Psoas muscle (tissue), 8 donors: ENCODE data around the gene RBL2. TPM values are rescaled to one million over a fixed set of nuclear protein-coding genes. Genes with fewer than 3 reads are reported as not detected.
"Not testable (repeated sequence)": the region's sequence is repeated elsewhere in the genome, so short reads cannot be mapped to it uniquely, and the experiment has no call there.

Experiments
- ATAC-seq, 4 donors: fragments of 200-7000 bp; cut with Tn5 transposase; one replicate each; pipeline ENCODE4 v1.9.1; 2020; ENCODE audit warnings: moderate library complexity in 3 of 4, mild to moderate bottlenecking in 2 of 4
- DNase-seq, 2 donors: peaks; one replicate each; pipeline ENCODE4 v3.0.0-alpha.2; 2020
- H3K27ac ChIP-seq: fragments of 200-600 bp; one replicate; pipeline ENCODE4 v1.8.0; 2022
- H3K27me3 ChIP-seq, 3 donors: fragments of 200-600 bp in 1 of 3; one replicate each; pipeline versions ENCODE4 v1.6.1 to v1.8.0; 2013 to 2022; ENCODE audit warnings: low read length in 2 of 3, mild to moderate bottlenecking in 2 of 3, moderate library complexity in 1 of 3; ENCODE audit not compliant: insufficient read depth in 3 of 3
- H3K36me3 ChIP-seq, 2 donors: fragments of 200-600 bp in 1 of 2; one replicate each; pipeline versions ENCODE4 v1.6.1 to v1.8.0; 2013 to 2022; ENCODE audit warnings: low read depth in 1 of 2, mild to moderate bottlenecking in 1 of 2, moderate library complexity in 1 of 2; ENCODE audit not compliant: insufficient read depth in 1 of 2
- H3K4me1 ChIP-seq: fragments of 200-600 bp; one replicate; pipeline ENCODE4 v1.8.0; 2022
- H3K4me3 ChIP-seq: fragments of 200-600 bp; one replicate; pipeline ENCODE4 v1.8.0; 2022; ENCODE audit warnings: mild to moderate bottlenecking
- H3K9me3 ChIP-seq: fragments of 200-600 bp; one replicate; pipeline ENCODE4 v1.8.0; 2022
- CTCF ChIP-seq: fragments of 200-600 bp; IDR thresholded peaks from one replicate; pipeline ENCODE4 v1.8.0; 2022; ENCODE audit warnings: antibody characterized with exemption
- WGBS, 3 donors: extraction: QIAGEN DNeasy Blood & Tissue Kit; methylation state at CpG; one replicate each; pipeline versions ENCODE4 v1.1.6 to v1.1.7; 2013; 5-methylcytosine and 5-hydroxymethylcytosine counted together
- intact Hi-C, 2 donors: fragments of 100-400 bp; cut with DNase I; formaldehyde crosslinking; loops; one replicate each; pipeline versions ENCODE4 v1.11.0 to v1.14.2; 2022
- polyA plus RNA-seq, 3 donors: library from polyadenylated mRNA; stranded (reverse); fragments of 200-250 nt; gene quantifications; one replicate each; pipeline ENCODE4 v1.2.3, GENCODE V29; 2013
- total RNA-seq, 4 donors: library from RNA; stranded (reverse); fragmentation: NEBNext Ultra II Directional in 2 of 4; extraction: Animal tissue kit (Norgen Biotek cat#: 25700) in 2 of 4; gene quantifications; one replicate each; pipeline versions ENCODE4 v1.2.1 to v1.2.4, GENCODE V29; 2021 to 2023
- donor health status: healthy with polysubstance abuse.
- donor health status: DM: no; HTN: no; CAD: no; lungs with moderate emphysema.
- donor health status: Bipolar disorder and iron deficiency.
- donor health status: healthy.
- donor health status: DM: yes; HTN: yes; CAD: no.
- donor health status: DM: no; HTN: no; CAD: no.
- donor health status: DM: no; HTN: no; CAD: no.
- donor health status: DM: yes; HTN: yes; CAD: no.

The RBL2 gene
- total and polyA plus RNA-seq, 7 donors = 16.7 to 45.0 (median 35.8) TPM

- no peak overlapping the region for H3K4me3 ChIP-seq
- H3K9me3 ChIP-seq = no peaks in the 10 kb centered on the region
- ATAC-seq = peak in 2 of 4 donors; percentile 16 to 29
- WGBS, 3 donors = 37 to 52% (median 48%) methylated on average over 2 of the region's 2 CpGs
- intact Hi-C loops = no loop called here
- H3K27ac ChIP-seq = peak overlapping the region; percentile 64
- no peaks in the 10 kb centered on the region for H3K4me1 ChIP-seq
- TF ChIP-seq CTCF = no peak
- no peaks in the 10 kb centered on the region for H3K36me3 ChIP-seq
- H3K27me3 ChIP-seq = no peaks in the 10 kb centered on the region
- DNase-seq = no peak
These were observed 76.4 kb downstream of the RBL2 start for GRCh38 chr16:53510704-53511070.

GRCh38 chr16:53511084-53511402 lies 76.8 kb downstream of the RBL2 start:
- Histone ChIP-seq H3K27ac (peak overlapping the region; percentile 64), H3K4me1 (no peaks in the 10 kb centered on the region)

GRCh38 chr16:53511403-53512280 lies 77.4 kb downstream of the RBL2 start:
- intact Hi-C loops = no loop called here
- no peak for TF ChIP-seq CTCF
- Histone ChIP-seq H3K9me3 (no peaks in the 10 kb centered on the region), H3K27ac (no peak overlapping the region), H3K4me3 (no peak overlapping the region), H3K4me1 (no peaks in the 10 kb centered on the region), H3K27me3 (no peaks in the 10 kb centered on the region), H3K36me3 (no peaks in the 10 kb centered on the region)
- WGBS, 3 donors = 73 to 78% (median 77%) methylated on average over 12 of the region's 12 CpGs
- no peak for DNase-seq
- ATAC-seq = peak in 2 of 4 donors; percentile 21 to 27

More at GRCh38 chr16:53511084-53511402, 76.8 kb downstream of the RBL2 start:
- peak in 1 of 4 donors; percentile 15 for ATAC-seq
- no peak for DNase-seq
- H3K36me3 ChIP-seq = no peaks in the 10 kb centered on the region
- no peaks in the 10 kb centered on the region for H3K27me3 ChIP-seq
- no peak overlapping the region for H3K4me3 ChIP-seq
- intact Hi-C loops = no loop called here
- WGBS, 3 donors = 83 to 86% (median 85%) methylated on average over 6 of the region's 6 CpGs
- no peak for TF ChIP-seq CTCF
- no peaks in the 10 kb centered on the region for H3K9me3 ChIP-seq

GRCh38 chr16:53512795-53513194 lies 78.5 kb downstream of the RBL2 start:
- H3K27ac ChIP-seq, H3K27me3 ChIP-seq, intact Hi-C loops, H3K36me3 ChIP-seq, H3K4me3 ChIP-seq, H3K4me1 ChIP-seq, ATAC-seq, H3K9me3 ChIP-seq, DNase-seq: not testable (repeated sequence)
- 90 to 100% (median 100%) methylated on average over 1 of the region's 1 CpG for WGBS, 3 donors

GRCh38 chr16:53515259-53515658 lies 81.0 kb downstream of the RBL2 start:
- 71 to 77% (median 73%) methylated on average over 6 of the region's 6 CpGs for WGBS, 3 donors
- intact Hi-C loops = no loop called here
- ATAC-seq = peak in 3 of 4 donors; percentile 38 to 48 (median 44)
- no peaks in the 10 kb centered on the region for H3K36me3 ChIP-seq
- no peak for TF ChIP-seq CTCF
- no peak overlapping the region for H3K4me3 ChIP-seq
- no peaks in the 10 kb centered on the region for H3K4me1 ChIP-seq
- DNase-seq = no peak
- H3K27me3 ChIP-seq = no peaks in the 10 kb centered on the region
- H3K27ac ChIP-seq = peak overlapping the region; percentile 60
- H3K9me3 ChIP-seq = no peaks in the 10 kb centered on the region
